Measurements from ENCODE around the gene MSRB1. TPM values are rescaled to one million over a fixed set of nuclear protein-coding genes. Genes with fewer than 3 reads are reported as not detected.

MSRB1 gene
- total and polyA plus RNA-seq, 2 donors (not counting 1 experiment from before 2014, with no cell fraction given), result 8.5 to 17.5 TPM

DNA sequence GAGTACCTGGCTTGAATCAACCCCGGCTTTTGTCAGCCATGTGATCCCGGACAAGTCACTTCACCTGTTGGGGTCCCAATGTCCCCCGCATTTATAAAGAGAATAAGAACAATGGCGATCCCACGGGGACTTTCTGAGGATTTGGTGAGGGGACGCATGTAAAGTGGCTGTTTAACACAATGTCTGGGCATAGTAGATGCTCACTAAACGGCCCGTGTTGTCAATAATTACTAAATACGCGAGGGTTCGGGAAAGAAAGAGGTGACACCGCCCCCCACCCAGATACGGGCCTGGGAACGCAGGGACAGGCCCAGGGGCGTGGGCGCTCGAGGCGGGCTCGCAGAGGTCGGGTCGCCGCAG is 48.6 kb upstream of the MSRB1 start:
- no peaks in the 10 kb centered on the region for H3K36me3 ChIP-seq (replicated peaks in 1 of 2; ENCODE audit: control extremely low read depth in 1 of 2, control insufficient read depth in 1 of 2, extremely low read depth in 1 of 2, insufficient read depth in 2 of 2, low read length in 1 of 2)
- H3K4me3 Mint-ChIP-seq, result peak overlapping the region; percentile 91
- DNase-seq (no peak), ATAC-seq (ENCODE audit: low read depth) (no peak)
- peak overlapping the region; percentile 100 for H3K4me2 ChIP-seq (replicated peaks; ENCODE audit: low read depth, low read length, poor library complexity, severe bottlenecking)
- peaks cover 0 to 13% (median 0%) of the 10 kb centered on the region in 3 donors for H3K9me3 ChIP-seq (ENCODE audit: control extremely low read depth in 1 of 3, control insufficient read depth in 2 of 3, insufficient read depth in 1 of 3, low read length in 2 of 3)
- H4K20me1 ChIP-seq (ENCODE audit: control insufficient read depth, insufficient read depth, low read length, poor library complexity, severe bottlenecking), result no peaks in the 10 kb centered on the region
- peak overlapping the region; percentile 86 to 92 for H3K27ac ChIP-seq (ENCODE audit: low read length in 2 of 2)
- H3K27me3 ChIP-seq (replicated peaks in 1 of 4; ENCODE audit: control extremely low read depth in 1 of 4, control insufficient read depth in 3 of 4, insufficient read depth in 4 of 4, low read length in 3 of 4), result no peaks in the 10 kb centered on the region
- H3K4me1 ChIP-seq (ENCODE audit: control insufficient read depth in 2 of 2, insufficient read depth in 2 of 2, low read length in 2 of 2), result peaks cover 24 to 35% of the 10 kb centered on the region in 2 donors
- peak overlapping the region; percentile 53 for H3K9ac ChIP-seq (ENCODE audit: low read length)
- ChIA-PET CTCF (interaction anchor here (1.2 to 5.5 kb wide), 4 partner anchors 13 to 163 kb away, joined by 3 to 32 read pairs (median 4); partner anchors contain the start of genes RPS2 and TRAF7), POLR2A (interaction anchor here (0.6 to 3.0 kb wide), 15 partner anchors 9 to 755 kb away, joined by 3 to 36 read pairs (median 5); partner anchors contain the start of genes ECI1, MSRB1, PDPK1 and RPS2)
- H3K4me1 Mint-ChIP-seq, result peaks cover 33% of the 10 kb centered on the region
- H3K27ac Mint-ChIP-seq, result peak overlapping the region; percentile 97
- H3K79me2 ChIP-seq (ENCODE audit: control insufficient read depth, insufficient read depth, low read length), result no peaks in the 10 kb centered on the region
- 10% methylated on average over 22 of the region's 22 CpGs for WGBS (ENCODE audit: insufficient coverage)
- H2AFZ ChIP-seq (ENCODE audit: insufficient read depth, low read depth, low read length, poor library complexity, severe bottlenecking), result peak overlapping the region; percentile 0
- intact Hi-C loops (cut with micrococcal nuclease), result loop anchor here (1.0 to 10.0 kb wide), 4 partner anchors 8 to 786 kb away; partner anchors contain the start of genes ELOB, MSRB1 and RPS2
- H3K27me3 Mint-ChIP-seq, result no peaks in the 10 kb centered on the region
- H3K9me3 Mint-ChIP-seq (ENCODE audit: insufficient read depth), result no peaks in the 10 kb centered on the region
- peak overlapping the region in 4 of 5 experiments; percentile 51 to 93 (median 69) for H3K4me3 ChIP-seq (ENCODE audit: control extremely low read depth in 1 of 5, extremely low read depth in 1 of 5, insufficient read depth in 1 of 5, low read depth in 2 of 5, low read length in 4 of 5)
- no peak for TF ChIP-seq EZH2 (IDR thresholded peaks at IDR 0.05; ENCODE audit: borderline replicate concordance, insufficient read depth, low read depth, low read length, poor library complexity, severe bottlenecking)
- TF ChIP-seq CTCF (IDR thresholded peaks at IDR 0.05), result no peak

DNA sequence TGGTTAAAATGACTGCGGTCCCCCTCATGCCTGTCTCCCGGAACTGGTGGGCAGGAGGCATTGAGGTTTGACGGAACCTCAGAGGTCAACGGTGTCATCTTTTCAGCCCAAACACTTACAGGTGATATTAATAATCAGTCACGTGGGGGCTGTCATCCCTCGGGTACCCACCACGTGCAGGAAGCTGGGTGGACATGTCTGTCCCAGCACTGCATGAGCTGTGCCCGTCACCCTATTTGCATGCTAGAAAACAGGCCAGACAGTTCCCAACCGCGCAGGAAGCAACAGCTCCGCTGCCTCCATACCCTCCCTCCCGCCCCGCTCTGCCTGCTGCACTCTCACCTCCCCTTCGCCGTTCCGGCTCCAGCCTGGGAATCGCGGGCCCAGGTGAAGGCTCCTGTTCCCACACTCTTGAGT is 48.1 kb upstream of the MSRB1 start:
- DNase-seq, result peak; percentile 89
- H2AFZ ChIP-seq (ENCODE audit: insufficient read depth, low read depth, low read length, poor library complexity, severe bottlenecking), result peak overlapping the region; percentile 56
- H4K20me1 ChIP-seq (ENCODE audit: control insufficient read depth, insufficient read depth, low read length, poor library complexity, severe bottlenecking), result no peaks in the 10 kb centered on the region
- H3K79me2 ChIP-seq (ENCODE audit: control insufficient read depth, insufficient read depth, low read length), result no peaks in the 10 kb centered on the region
- 0% methylated on average over 18 of the region's 18 CpGs for WGBS (ENCODE audit: insufficient coverage)
- Mint-ChIP-seq H3K27ac (peak overlapping the region; percentile 97), H3K4me1 (peaks cover 33% of the 10 kb centered on the region), H3K4me3 (peak overlapping the region; percentile 91), H3K27me3 (no peaks in the 10 kb centered on the region), H3K9me3 (ENCODE audit: insufficient read depth) (no peaks in the 10 kb centered on the region)
- POLR2A ChIA-PET, result interaction anchor here (0.6 to 3.0 kb wide), 13 partner anchors 8 to 260 kb away, joined by 3 to 36 read pairs (median 5); partner anchors contain the start of genes ECI1, MSRB1, RNF151 and RPS2
- peaks cover 24 to 35% of the 10 kb centered on the region in 2 donors for H3K4me1 ChIP-seq (ENCODE audit: control insufficient read depth in 2 of 2, insufficient read depth in 2 of 2, low read length in 2 of 2)
- peaks cover 0 to 13% (median 0%) of the 10 kb centered on the region in 3 donors for H3K9me3 ChIP-seq (ENCODE audit: control extremely low read depth in 1 of 3, control insufficient read depth in 2 of 3, insufficient read depth in 1 of 3, low read length in 2 of 3)
- H3K4me2 ChIP-seq (replicated peaks; ENCODE audit: low read depth, low read length, poor library complexity, severe bottlenecking), result peak overlapping the region; percentile 100
- peak; percentile 54 for ATAC-seq (ENCODE audit: low read depth)
- TF ChIP-seq EZH2 (IDR thresholded peaks at IDR 0.05; ENCODE audit: borderline replicate concordance, insufficient read depth, low read depth, low read length, poor library complexity, severe bottlenecking), result no peak
- no peak for TF ChIP-seq CTCF (IDR thresholded peaks at IDR 0.05)
- H3K27me3 ChIP-seq (replicated peaks in 1 of 4; ENCODE audit: control extremely low read depth in 1 of 4, control insufficient read depth in 3 of 4, insufficient read depth in 4 of 4, low read length in 3 of 4), result no peaks in the 10 kb centered on the region
- H3K36me3 ChIP-seq (replicated peaks in 1 of 2; ENCODE audit: control extremely low read depth in 1 of 2, control insufficient read depth in 1 of 2, extremely low read depth in 1 of 2, insufficient read depth in 2 of 2, low read length in 1 of 2), result peaks cover 0 to under 1% of the 10 kb centered on the region in 2 experiments
- CTCF ChIA-PET, result interaction anchor here (0.6 to 5.5 kb wide), 6 partner anchors 13 to 451 kb away, joined by 3 to 32 read pairs (median 4); partner anchors contain the start of genes RPS2 and TRAF7
- H3K27ac ChIP-seq (ENCODE audit: low read length in 2 of 2), result peak overlapping the region; percentile 86 to 92
- intact Hi-C loops (cut with micrococcal nuclease), result loop anchor here (1.0 to 10.0 kb wide), 4 partner anchors 8 to 786 kb away; partner anchors contain the start of genes ELOB, MSRB1 and RPS2
- H3K9ac ChIP-seq (ENCODE audit: low read length), result peak overlapping the region; percentile 90
- peak overlapping the region in 4 of 5 experiments; percentile 65 to 93 (median 69) for H3K4me3 ChIP-seq (ENCODE audit: control extremely low read depth in 1 of 5, extremely low read depth in 1 of 5, insufficient read depth in 1 of 5, low read depth in 2 of 5, low read length in 4 of 5)
